K562 treated with DMSO at 1 percent for 4 hours (cell line): ENCODE results near the gene BRCA2. TPM values are rescaled to one million over a fixed set of nuclear protein-coding genes. Genes with fewer than 3 reads are reported as not detected.

Experiments used
- total RNA-seq: library from RNA; unstranded; fragments of 300-600 nt; gene quantifications from 2 replicates; pipeline ENCODE4 v1.2.3, GENCODE V29; 2022; ENCODE audit not compliant: insufficient read depth

The BRCA2 gene, protein sequence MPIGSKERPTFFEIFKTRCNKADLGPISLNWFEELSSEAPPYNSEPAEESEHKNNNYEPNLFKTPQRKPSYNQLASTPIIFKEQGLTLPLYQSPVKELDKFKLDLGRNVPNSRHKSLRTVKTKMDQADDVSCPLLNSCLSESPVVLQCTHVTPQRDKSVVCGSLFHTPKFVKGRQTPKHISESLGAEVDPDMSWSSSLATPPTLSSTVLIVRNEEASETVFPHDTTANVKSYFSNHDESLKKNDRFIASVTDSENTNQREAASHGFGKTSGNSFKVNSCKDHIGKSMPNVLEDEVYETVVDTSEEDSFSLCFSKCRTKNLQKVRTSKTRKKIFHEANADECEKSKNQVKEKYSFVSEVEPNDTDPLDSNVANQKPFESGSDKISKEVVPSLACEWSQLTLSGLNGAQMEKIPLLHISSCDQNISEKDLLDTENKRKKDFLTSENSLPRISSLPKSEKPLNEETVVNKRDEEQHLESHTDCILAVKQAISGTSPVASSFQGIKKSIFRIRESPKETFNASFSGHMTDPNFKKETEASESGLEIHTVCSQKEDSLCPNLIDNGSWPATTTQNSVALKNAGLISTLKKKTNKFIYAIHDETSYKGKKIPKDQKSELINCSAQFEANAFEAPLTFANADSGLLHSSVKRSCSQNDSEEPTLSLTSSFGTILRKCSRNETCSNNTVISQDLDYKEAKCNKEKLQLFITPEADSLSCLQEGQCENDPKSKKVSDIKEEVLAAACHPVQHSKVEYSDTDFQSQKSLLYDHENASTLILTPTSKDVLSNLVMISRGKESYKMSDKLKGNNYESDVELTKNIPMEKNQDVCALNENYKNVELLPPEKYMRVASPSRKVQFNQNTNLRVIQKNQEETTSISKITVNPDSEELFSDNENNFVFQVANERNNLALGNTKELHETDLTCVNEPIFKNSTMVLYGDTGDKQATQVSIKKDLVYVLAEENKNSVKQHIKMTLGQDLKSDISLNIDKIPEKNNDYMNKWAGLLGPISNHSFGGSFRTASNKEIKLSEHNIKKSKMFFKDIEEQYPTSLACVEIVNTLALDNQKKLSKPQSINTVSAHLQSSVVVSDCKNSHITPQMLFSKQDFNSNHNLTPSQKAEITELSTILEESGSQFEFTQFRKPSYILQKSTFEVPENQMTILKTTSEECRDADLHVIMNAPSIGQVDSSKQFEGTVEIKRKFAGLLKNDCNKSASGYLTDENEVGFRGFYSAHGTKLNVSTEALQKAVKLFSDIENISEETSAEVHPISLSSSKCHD (N-terminal part only)
- 2.5 and 11.2 TPM in 2 replicates for total RNA-seq

DNA sequence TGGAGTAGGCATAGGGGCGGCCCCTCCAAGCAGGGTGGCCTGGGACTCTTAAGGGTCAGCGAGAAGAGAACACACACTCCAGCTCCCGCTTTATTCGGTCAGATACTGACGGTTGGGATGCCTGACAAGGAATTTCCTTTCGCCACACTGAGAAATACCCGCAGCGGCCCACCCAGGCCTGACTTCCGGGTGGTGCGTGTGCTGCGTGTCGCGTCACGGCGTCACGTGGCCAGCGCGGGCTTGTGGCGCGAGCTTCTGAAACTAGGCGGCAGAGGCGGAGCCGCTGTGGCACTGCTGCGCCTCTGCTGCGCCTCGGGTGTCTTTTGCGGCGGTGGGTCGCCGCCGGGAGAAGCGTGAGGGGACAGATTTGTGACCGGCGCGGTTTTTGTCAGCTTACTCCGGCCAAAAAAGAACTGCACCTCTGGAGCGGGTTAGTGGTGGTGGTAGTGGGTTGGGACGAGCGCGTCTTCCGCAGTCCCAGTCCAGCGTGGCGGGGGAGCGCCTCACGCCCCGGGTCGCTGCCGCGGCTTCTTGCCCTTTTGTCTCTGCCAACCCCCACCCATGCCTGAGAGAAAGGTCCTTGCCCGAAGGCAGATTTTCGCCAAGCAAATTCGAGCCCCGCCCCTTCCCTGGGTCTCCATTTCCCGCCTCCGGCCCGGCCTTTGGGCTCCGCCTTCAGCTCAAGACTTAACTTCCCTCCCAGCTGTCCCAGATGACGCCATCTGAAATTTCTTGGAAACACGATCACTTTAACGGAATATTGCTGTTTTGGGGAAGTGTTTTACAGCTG, at the start of gene BRCA2, which contains the start of gene ZAR1L:
TSS of gene BRCA2 (plus strand) at position 271 of the 790 bp plus-strand sequence. CDS start 953 bp downstream, outside the sequence.
TSS of gene ZAR1L (minus strand) at position 126 of the 790 bp plus-strand sequence. CDS start 3,438 bp downstream, outside the sequence.

DNA sequence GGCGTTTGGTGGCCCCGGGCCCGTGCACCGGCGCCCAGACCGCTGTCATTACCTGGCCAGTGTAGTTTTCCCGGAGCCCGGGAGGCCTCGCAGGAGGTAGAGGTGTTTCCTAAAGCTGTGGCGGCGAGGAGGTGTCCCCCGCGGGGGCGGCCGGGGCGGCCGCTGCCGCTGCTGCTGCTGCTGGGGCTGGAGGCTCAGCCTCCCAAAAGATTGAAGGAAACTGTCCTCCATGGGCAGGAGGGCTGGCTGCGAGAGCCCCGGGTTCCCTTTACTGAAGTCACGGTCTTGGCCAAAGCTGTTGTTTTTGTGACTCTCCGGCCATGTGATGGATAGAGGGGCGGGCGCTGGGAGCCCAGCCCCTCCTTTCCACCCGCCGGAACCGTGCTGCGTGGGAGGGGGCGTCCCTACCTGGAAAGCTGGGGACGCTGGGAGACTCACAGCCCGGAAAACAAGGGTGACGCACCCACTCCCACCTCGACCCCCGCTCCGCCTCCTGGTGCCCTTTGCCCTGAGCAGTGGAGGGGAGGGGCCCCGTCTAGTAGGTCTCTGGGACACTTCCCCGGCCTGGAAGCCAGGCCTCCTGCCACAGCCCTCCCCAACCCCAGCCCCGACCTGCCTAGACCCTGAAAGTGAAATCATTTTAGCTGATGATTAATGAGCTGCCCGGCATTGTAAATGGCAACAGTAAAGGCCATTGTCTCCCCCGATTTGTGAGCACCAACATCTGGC, 112.7 kb downstream of the BRCA2 start, which contains the start of gene N4BP2L1:
TSS of gene N4BP2L1 (minus strand) at position 279 of the 729 bp plus-strand sequence. CDS start at position 231, 48 bp downstream.

Other genes with a start within 250 kb of the BRCA2 start
- gene ZAR1L, start 145 bp upstream of the BRCA2 start, total RNA-seq = not detected in 2 replicates
- 2.1 TPM in 1 of 2 replicates, not detected in the other for gene N4BP2L1, start 112.6 kb downstream of the BRCA2 start, total RNA-seq
- 12.9 and 15.6 TPM in 2 replicates for gene N4BP2L2, start 223.3 kb downstream of the BRCA2 start, total RNA-seq